Medulla oblongata (tissue), 1 donor: ENCODE results near the gene FERMT1.
"Not testable (repeated sequence)": the region's sequence is repeated elsewhere in the genome, so short reads cannot be mapped to it uniquely, and the experiment has no call there.

Source experiments
- DNase-seq: peaks from one replicate; pipeline ENCODE4 v3.0.0-alpha.2; 2015; ENCODE audit errors: extremely low spot score

The FERMT1 gene

DNA sequence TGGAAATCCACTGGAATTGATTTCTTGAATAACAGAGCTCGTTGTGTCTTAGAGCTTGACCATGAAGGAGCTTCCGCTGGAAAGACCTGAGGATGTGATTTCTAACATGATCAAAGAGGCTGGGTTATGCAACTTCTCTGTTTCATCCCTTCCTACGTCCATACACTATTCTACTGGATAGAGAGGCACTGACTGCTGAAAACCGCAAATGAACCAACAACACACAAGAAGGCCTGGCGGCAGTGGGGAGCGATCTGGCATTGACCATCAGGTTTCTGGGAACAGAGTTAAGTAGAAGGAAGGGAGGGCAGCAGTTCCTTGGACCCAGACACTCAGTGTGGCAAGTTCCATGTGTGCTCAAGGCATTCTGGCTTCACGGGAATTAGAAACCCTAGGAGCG is 82.3 kb downstream of the FERMT1 start:
- DNase-seq = no peak

DNA sequence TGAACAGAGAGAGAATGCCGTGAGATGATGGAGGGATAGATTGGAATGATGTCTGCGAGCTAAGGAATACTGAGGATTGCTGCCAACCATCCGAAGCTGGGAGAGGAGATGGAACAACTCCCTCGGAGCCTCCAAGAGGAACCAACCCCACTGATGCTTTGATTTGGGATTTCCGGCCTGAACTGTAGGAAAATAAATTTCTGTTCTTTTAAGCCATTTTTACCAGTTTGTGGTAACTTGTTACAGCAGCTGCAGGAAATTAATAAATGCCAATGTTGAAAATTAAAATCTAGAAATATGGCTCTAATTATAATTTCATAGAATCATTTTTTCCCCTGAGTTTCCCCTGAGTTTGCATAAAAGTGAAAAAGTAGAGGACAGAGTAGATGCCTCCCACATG is 83.1 kb downstream of the FERMT1 start:
- no peak for DNase-seq

DNA sequence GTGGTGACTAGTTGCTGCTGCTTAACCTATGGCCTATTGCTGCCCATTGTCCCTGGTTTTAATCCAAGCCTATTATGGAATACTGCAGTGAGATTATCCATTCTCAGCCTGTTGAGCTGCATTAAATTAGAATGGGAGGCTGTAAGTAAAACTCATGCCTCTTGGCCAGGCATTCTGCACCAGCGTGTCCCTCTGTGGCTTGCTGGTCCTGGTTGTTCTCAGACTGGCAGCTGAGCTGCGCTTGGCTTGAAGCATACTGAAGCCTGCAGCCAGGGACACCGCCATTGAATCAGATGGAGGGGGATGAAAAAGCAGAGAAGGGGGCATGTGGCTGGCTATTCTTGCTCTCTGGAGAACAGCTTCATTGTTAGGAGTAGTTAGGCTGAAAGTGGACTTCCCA is 84.6 kb downstream of the FERMT1 start:
- DNase-seq = peak; percentile 53

DNA sequence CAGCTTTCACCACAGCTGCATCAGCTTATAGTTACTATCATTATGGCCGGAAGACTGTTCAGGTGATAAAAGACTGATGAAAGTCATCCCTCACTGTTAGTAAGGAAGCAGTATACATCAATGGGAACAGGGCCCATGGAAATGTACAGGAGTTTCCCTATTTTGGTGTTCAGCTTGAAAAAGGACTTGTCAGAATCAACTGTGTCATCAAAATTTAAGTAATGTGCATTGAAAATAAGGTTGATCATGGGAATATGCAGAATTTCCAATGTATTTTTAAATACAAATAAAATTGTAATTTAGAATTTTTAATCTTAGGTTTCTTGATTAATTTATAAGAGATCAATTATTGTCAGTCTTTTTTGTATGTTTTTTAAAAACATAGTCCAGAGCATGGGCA is 85.7 kb downstream of the FERMT1 start:
- no peak for DNase-seq

DNA sequence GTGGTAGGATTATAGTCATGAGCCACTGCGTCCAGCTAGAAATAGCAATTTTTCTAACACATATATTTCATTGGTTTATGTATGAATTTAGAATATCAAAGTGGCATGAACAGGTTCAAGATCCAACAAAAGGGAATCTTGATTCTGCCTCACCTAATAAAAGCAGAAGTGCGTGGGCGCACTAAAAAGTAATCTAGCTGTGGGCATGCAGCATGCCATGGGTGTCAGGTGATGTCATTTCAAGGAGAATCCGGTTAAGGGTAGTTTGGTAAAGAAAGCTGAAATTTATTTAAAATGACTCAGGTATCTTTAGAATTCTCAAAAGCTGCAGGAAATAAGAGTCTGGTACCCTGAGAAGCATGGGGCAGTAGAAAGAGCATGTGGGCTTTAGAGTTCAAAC is 86.6 kb downstream of the FERMT1 start:
- DNase-seq = no peak

DNA sequence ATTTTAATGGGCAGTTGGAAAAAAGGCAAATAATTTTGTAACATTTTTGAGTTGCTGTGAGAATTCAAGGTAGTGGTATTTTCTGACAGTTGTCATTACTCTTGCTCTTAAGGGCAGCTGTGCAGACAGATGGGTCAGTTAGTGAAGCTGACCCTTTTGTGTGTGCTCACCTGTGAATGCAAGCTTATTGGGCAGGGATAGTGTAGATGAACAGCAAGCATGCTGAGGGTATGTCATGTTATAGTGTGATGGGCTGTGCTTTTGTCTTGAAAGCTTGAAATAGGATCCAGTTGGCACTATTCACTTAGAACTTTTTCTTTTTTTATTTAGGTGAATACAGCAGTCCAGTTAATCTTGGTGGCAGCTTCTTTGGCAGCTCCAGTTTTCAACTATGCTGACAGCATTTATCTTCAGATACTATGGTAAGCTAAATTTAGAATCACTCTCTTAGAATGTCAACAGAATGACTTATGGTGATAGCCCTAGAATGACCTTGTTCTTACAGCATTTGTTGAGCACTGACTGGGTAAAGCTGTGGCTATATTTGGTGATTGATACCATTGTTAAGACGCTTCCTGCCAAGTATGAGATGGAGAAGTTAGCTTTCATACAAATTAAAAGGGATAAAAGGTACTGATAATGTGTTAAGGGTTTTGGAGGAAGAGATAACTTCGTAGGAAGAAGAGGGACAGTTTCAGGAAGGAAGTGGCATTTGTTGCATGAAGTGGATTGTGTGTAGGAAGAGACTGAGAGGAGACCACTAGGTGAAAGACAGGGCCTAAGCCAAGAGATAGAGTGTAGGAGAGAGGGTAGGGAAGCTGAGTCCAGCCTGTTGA is 88.5 kb downstream of the FERMT1 start:
- no peak for DNase-seq

DNA sequence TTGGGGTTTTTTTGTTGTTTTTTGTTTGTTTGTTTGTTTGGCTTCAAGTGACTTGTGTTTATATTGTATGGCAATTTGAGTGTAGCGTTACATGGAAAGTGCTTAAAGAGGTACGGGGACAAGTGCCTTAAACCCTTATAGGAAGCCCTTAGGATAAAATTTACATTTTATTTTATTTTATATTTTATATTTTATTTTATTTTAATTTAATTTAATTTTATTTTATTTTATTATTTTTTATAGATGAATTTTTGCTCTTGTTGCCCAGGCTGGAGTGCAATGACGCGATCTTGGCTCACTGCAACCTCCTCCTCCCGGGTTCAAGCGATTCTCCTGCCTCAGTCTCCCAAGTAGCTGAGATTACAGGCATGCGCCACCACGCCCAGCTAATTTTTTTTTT is 89.9 kb downstream of the FERMT1 start:
- DNase-seq = not testable (repeated sequence)

DNA sequence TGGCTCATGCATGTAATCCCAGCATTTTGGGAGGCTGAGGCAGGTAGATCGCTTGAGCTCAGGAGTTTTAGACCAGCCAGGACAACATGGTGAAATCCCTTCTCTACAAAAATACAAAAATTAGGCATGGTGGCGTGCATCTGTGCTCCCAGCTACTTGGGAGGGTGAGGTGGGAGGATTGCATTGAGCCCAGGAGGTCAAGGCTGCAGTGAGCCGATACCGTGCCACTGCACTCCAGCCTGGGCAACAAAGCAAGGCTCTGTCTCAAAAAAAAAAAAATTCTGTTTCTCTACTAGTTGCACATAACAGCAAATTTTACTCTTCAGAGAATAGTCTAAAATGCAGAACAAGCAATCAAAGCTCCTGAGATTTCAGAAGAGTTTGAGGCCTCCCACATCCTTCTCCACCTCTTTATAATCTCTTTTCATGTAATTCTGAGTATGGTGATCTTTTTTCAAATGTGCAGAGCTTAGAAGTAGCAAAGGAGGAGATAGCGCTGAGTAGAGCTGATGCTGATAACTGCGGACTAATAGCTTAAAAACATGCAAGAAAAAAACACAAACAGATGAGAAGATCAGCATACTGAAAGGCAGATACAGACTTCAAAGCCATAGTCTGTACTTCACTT is 92.3 kb downstream of the FERMT1 start:
- DNase-seq = no peak

DNA sequence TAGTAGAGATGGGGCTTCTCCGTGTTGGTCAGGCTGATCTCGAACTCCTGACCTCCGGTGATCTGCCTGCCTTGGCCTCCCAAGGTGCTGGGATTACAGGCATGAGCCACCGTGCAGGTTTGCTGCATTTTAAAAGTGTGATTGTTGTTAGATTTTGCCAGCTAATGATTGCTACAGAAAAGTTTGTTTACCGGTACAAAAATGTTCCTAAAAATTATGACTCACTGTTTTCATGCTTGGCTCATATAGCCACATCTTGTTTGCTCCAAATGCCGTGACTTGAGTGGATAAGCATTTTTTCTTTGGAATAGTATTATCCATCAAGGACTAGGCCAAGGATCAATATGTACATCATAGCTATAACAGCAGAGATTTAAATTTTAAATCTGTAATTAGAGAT is 93.3 kb downstream of the FERMT1 start:
- no peak for DNase-seq

DNA sequence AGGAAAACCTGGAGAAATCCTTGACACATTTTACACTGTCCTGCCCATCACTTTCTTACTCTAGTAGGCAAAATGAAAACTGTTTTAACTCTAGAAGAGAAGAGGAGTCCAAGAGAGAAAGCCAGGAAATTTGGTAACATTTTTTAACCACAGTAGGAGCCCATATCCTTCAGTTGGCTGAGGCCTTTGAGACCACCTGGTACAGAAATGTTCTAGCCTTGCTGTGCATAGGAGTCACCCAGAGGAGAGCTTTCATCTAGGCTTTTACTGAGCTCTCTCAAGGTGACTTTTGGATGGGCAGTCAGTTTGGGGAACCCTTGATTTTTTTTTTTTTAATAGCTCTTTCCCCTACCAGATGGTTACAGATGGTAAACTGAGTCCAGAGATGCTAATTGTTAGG is 94.0 kb downstream of the FERMT1 start:
- no peak for DNase-seq

DNA sequence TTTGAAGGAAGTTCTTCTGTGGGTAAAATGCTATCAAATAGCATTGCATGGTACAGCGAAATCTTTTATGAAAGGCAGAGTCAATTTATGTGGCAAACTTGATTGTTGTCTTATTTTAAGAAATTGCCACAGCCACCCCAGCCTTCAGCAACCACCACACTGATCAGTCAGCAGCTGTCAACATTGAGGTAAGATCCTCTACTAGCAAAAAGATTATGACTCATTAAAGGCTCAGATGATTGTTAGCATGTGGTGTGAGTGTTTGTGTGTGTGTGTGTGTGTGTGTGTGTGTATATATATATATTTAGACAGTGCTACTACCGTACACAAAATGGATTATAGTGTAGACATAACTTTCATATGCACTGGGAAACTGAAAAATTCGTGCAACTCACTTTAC is 96.8 kb downstream of the FERMT1 start:
- no peak for DNase-seq
